ENCODE data around the gene ATP11A. TPM values are rescaled to one million over a fixed set of nuclear protein-coding genes. Genes with fewer than 3 reads are reported as not detected.
A peak's percentile ranks its signal among the peaks of the same experiment; 100 is the strongest.

ATP11A gene
- polyA plus RNA-seq, 4 donors, result 3.2 to 79.6 (median 9.5) TPM

DNA sequence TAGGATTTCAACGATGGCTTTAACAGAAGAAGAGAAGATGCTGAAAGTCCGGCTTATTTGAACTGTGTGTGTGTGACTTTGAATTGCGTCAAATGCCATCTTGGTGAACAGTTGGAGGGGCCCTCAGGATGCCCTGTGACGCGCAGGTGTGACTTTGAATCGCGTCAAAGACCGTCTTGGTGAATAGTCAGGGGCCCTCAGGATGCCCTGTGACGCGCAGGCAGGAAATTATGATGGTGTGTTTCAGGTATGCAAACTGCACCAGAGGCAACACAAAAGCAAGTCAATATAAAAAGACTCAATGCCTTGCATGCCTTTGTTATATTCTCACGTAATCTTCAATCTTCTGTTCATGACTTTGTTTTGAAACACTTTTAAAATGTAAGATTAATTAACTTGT, 29.2 kb downstream of the ATP11A start:
- WGBS, 3 donors, result 81 to 88% (median 84%) methylated on average over 11 of the region's 11 CpGs
- Histone ChIP-seq H3K9me3 (ENCODE audit: control insufficient read depth in 2 of 2, insufficient read depth in 1 of 2, low read depth in 1 of 2, low read length in 1 of 2) (peaks cover 0 to 15% of the 10 kb centered on the region in 2 donors), H3K36me3 (ENCODE audit: control insufficient read depth in 3 of 3, insufficient read depth in 2 of 3, low read depth in 1 of 3, low read length in 3 of 3) (peaks cover 0 to 38% (median 0%) of the 10 kb centered on the region in 3 donors), H3K27ac (ENCODE audit: low read depth in 1 of 3, low read length in 2 of 3) (no peak overlapping the region), H3K4me1 (ENCODE audit: control insufficient read depth in 3 of 3, insufficient read depth in 2 of 3, low read depth in 1 of 3, low read length in 2 of 3) (peaks cover 5 to 31% (median 6%) of the 10 kb centered on the region in 3 donors), H3K4me3 (ENCODE audit: low read depth in 1 of 3, low read length in 3 of 3) (no peak overlapping the region), H3K27me3 (ENCODE audit: control insufficient read depth in 3 of 3, insufficient read depth in 3 of 3, low read length in 3 of 3) (no peaks in the 10 kb centered on the region)
- FAIRE-seq, result no peak
- no peak for DNase-seq

DNA sequence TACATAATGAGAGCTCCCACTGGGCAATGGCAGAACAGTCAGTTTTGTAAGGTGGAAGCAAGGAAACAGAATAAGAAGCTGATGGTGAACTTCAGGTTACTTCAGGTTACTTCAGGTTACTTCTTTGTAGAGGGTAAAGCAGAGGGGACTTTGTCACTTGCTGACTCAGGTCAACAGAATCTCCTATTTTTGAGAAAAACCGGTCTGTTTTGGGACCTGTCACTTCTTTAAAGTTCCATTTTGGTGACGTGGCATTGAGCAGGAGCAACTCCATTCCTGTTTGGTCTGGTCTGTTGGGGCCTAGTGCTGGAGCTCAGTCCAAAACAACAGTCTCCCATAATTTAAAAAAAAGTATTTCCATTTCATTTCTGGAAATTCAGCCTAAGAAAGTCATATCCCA, 29.7 kb downstream of the ATP11A start:
- DNase-seq (no peak), FAIRE-seq (no peak)
- H3K27ac ChIP-seq (ENCODE audit: low read depth in 1 of 3, low read length in 2 of 3), result peak overlapping the region in 1 of 3 donors; percentile 17
- H3K36me3 ChIP-seq (ENCODE audit: control insufficient read depth in 3 of 3, insufficient read depth in 2 of 3, low read depth in 1 of 3, low read length in 3 of 3), result peaks cover 0 to 37% (median 0%) of the 10 kb centered on the region in 3 donors
- H3K4me1 ChIP-seq (ENCODE audit: control insufficient read depth in 3 of 3, insufficient read depth in 2 of 3, low read depth in 1 of 3, low read length in 2 of 3), result peaks cover 4 to 33% (median 5%) of the 10 kb centered on the region in 3 donors
- H3K9me3 ChIP-seq (ENCODE audit: control insufficient read depth in 2 of 2, insufficient read depth in 1 of 2, low read depth in 1 of 2, low read length in 1 of 2), result peaks cover 0 to 10% of the 10 kb centered on the region in 2 donors
- no peaks in the 10 kb centered on the region for H3K27me3 ChIP-seq (ENCODE audit: control insufficient read depth in 3 of 3, insufficient read depth in 3 of 3, low read length in 3 of 3)
- WGBS, 3 donors, result 73 to 82% (median 79%) methylated on average over 2 of the region's 2 CpGs
- H3K4me3 ChIP-seq (ENCODE audit: low read depth in 1 of 3, low read length in 3 of 3), result no peak overlapping the region

DNA sequence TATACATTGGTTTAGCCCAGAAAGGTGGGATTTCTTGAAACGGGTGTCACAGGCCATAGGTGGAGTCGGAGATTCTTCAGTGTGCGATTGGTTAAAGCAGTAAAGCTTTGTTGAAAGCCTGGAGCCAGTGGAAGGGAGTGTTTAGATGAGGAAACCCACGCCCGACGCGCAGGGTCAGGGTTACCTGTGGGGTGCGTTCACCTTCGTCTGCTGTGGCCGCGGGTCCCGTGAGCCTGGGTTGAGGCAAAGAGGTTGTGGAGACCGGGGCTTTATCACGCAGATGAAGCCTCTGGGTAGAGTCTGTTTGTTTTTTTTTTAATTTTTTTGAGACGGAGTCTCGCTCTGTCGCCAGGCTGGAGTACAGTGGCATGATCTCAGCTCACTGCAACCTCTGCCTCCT, 30.4 kb downstream of the ATP11A start:
- Histone ChIP-seq H3K4me1 (ENCODE audit: control insufficient read depth in 3 of 3, insufficient read depth in 2 of 3, low read depth in 1 of 3, low read length in 2 of 3) (peaks cover 4 to 40% (median 5%) of the 10 kb centered on the region in 3 donors), H3K27me3 (ENCODE audit: control insufficient read depth in 3 of 3, insufficient read depth in 3 of 3, low read length in 3 of 3) (no peaks in the 10 kb centered on the region), H3K36me3 (ENCODE audit: control insufficient read depth in 3 of 3, insufficient read depth in 2 of 3, low read depth in 1 of 3, low read length in 3 of 3) (peaks cover 0 to 38% (median 0%) of the 10 kb centered on the region in 3 donors), H3K9me3 (ENCODE audit: control insufficient read depth in 2 of 2, insufficient read depth in 1 of 2, low read depth in 1 of 2, low read length in 1 of 2) (peaks cover 0 to 4% of the 10 kb centered on the region in 2 donors), H3K4me3 (ENCODE audit: low read depth in 1 of 3, low read length in 3 of 3) (no peak overlapping the region), H3K27ac (ENCODE audit: low read depth in 1 of 3, low read length in 2 of 3) (no peak overlapping the region)
- DNase-seq (no peak), FAIRE-seq (no peak)
- 96 to 99% (median 97%) methylated on average over 17 of the region's 17 CpGs for WGBS, 3 donors

- peaks cover 0 to 4% of the 10 kb centered on the region in 2 donors for H3K9me3 ChIP-seq (ENCODE audit: control insufficient read depth in 2 of 2, insufficient read depth in 1 of 2, low read depth in 1 of 2, low read length in 1 of 2)
- WGBS, 3 donors, result 67 to 82% (median 71%) methylated on average over 10 of the region's 10 CpGs
- FAIRE-seq, result no peak
- DNase-seq, result no peak
- H3K27me3 ChIP-seq (ENCODE audit: control insufficient read depth in 3 of 3, insufficient read depth in 3 of 3, low read length in 3 of 3), result no peaks in the 10 kb centered on the region
- peaks cover 0 to 41% (median 0%) of the 10 kb centered on the region in 3 donors for H3K36me3 ChIP-seq (ENCODE audit: control insufficient read depth in 3 of 3, insufficient read depth in 2 of 3, low read depth in 1 of 3, low read length in 3 of 3)
- H3K27ac ChIP-seq (ENCODE audit: low read depth in 1 of 3, low read length in 2 of 3), result peak overlapping the region; percentile 39 to 70 (median 57)
- H3K4me3 ChIP-seq (ENCODE audit: low read depth in 1 of 3, low read length in 3 of 3), result no peak overlapping the region
- H3K4me1 ChIP-seq (ENCODE audit: control insufficient read depth in 3 of 3, insufficient read depth in 2 of 3, low read depth in 1 of 3, low read length in 2 of 3), result peaks cover 4 to 43% (median 5%) of the 10 kb centered on the region in 3 donors
Observed at GRCh38 chr13:112720814-112721197, 31.0 kb downstream of the ATP11A start.

DNA sequence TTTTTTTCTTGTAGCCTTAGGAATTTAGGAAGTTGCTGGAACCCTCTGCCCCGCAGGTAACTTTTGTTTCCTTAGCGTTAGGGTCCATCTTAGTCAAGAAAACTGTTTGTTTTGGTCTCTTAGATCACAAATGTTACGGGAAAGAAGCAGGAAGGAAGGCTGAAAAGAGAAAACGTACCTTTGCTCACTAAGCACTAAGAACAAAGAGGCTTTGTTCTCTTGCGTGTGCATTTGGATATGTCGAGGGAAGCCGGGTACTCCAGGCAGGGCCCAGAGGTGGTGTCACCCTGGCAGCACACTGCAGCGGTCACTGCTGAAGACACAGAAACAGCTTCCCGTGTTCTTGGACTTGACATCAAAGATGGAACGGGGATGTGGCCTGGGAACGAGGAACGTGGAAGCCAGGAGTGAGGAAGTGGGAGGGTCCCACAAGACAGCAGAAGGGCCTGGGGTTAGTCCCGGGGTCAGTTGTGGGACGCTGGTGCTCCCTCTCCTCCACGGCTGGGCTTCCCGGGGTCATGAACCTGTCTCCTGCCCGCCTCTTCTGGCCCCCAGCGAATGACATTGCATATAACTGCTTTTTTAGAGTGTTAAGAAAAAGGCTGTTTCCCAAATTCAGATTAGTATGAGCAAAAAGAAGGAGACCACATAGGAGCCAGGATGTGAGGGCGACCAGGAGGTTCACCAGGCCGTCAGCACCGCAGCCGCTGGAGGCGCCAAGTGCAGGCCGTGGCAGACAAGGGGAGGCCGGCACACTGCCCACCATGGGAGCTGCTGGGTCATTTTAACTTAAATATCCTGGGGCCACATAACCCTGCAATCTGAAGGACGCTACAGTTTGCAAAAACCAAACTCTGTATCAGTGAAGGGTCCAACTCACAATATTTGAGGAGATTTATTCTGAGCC, 31.6 kb downstream of the ATP11A start:
- no peak for FAIRE-seq
- WGBS, 3 donors, result 45 to 65% (median 57%) methylated on average over 26 of the region's 26 CpGs
- H3K27me3 ChIP-seq (ENCODE audit: control insufficient read depth in 3 of 3, insufficient read depth in 3 of 3, low read length in 3 of 3), result no peaks in the 10 kb centered on the region
- DNase-seq, result peak; percentile 48 to 50
- H3K9me3 ChIP-seq (ENCODE audit: control insufficient read depth in 2 of 2, insufficient read depth in 1 of 2, low read depth in 1 of 2, low read length in 1 of 2), result peaks cover 0 to 4% of the 10 kb centered on the region in 2 donors
- peak overlapping the region; percentile 39 to 70 (median 57) for H3K27ac ChIP-seq (ENCODE audit: low read depth in 1 of 3, low read length in 2 of 3)
- no peak overlapping the region for H3K4me3 ChIP-seq (ENCODE audit: low read depth in 1 of 3, low read length in 3 of 3)
- H3K4me1 ChIP-seq (ENCODE audit: control insufficient read depth in 3 of 3, insufficient read depth in 2 of 3, low read depth in 1 of 3, low read length in 2 of 3), result peaks cover 4 to 48% (median 5%) of the 10 kb centered on the region in 3 donors
- H3K36me3 ChIP-seq (ENCODE audit: control insufficient read depth in 3 of 3, insufficient read depth in 2 of 3, low read depth in 1 of 3, low read length in 3 of 3), result peaks cover 0 to 36% (median 0%) of the 10 kb centered on the region in 3 donors

- peaks cover 0 to 4% of the 10 kb centered on the region in 2 donors for H3K9me3 ChIP-seq (ENCODE audit: control insufficient read depth in 2 of 2, insufficient read depth in 1 of 2, low read depth in 1 of 2, low read length in 1 of 2)
- H3K27ac ChIP-seq (ENCODE audit: low read depth in 1 of 3, low read length in 2 of 3), result peak overlapping the region; percentile 52 to 91 (median 87)
- H3K4me3 ChIP-seq (ENCODE audit: low read depth in 1 of 3, low read length in 3 of 3), result no peak overlapping the region
- peaks cover 4 to 48% (median 5%) of the 10 kb centered on the region in 3 donors for H3K4me1 ChIP-seq (ENCODE audit: control insufficient read depth in 3 of 3, insufficient read depth in 2 of 3, low read depth in 1 of 3, low read length in 2 of 3)
- H3K36me3 ChIP-seq (ENCODE audit: control insufficient read depth in 3 of 3, insufficient read depth in 2 of 3, low read depth in 1 of 3, low read length in 3 of 3), result peaks cover 0 to 31% (median 0%) of the 10 kb centered on the region in 3 donors
- H3K27me3 ChIP-seq (ENCODE audit: control insufficient read depth in 3 of 3, insufficient read depth in 3 of 3, low read length in 3 of 3), result no peaks in the 10 kb centered on the region
- peak; percentile 88 to 91 for DNase-seq
- FAIRE-seq, result no peak
- WGBS, 3 donors, result 21 to 53% (median 37%) methylated on average over 18 to 19 of the region's 19 CpGs
Observed at GRCh38 chr13:112722433-112723263, 32.8 kb downstream of the ATP11A start.

GRCh38 chr13:112723771-112724170, 33.9 kb downstream of the ATP11A start:
- 94 to 98% (median 95%) methylated on average over 15 to 17 of the region's 17 CpGs for WGBS, 3 donors
- peaks cover 0 to 4% of the 10 kb centered on the region in 2 donors for H3K9me3 ChIP-seq (ENCODE audit: control insufficient read depth in 2 of 2, insufficient read depth in 1 of 2, low read depth in 1 of 2, low read length in 1 of 2)
- peaks cover 0 to 36% (median 0%) of the 10 kb centered on the region in 3 donors for H3K36me3 ChIP-seq (ENCODE audit: control insufficient read depth in 3 of 3, insufficient read depth in 2 of 3, low read depth in 1 of 3, low read length in 3 of 3)
- no peaks in the 10 kb centered on the region for H3K27me3 ChIP-seq (ENCODE audit: control insufficient read depth in 3 of 3, insufficient read depth in 3 of 3, low read length in 3 of 3)
- H3K4me1 ChIP-seq (ENCODE audit: control insufficient read depth in 3 of 3, insufficient read depth in 2 of 3, low read depth in 1 of 3, low read length in 2 of 3), result peaks cover 4 to 48% (median 5%) of the 10 kb centered on the region in 3 donors
- H3K27ac ChIP-seq (ENCODE audit: low read depth in 1 of 3, low read length in 2 of 3), result no peak overlapping the region
- H3K4me3 ChIP-seq (ENCODE audit: low read depth in 1 of 3, low read length in 3 of 3), result no peak overlapping the region
- DNase-seq (no peak), FAIRE-seq (no peak)

GRCh38 chr13:112724788-112725345, 35.0 kb downstream of the ATP11A start:
- Histone ChIP-seq H3K27me3 (ENCODE audit: control insufficient read depth in 3 of 3, insufficient read depth in 3 of 3, low read length in 3 of 3) (no peaks in the 10 kb centered on the region), H3K36me3 (ENCODE audit: control insufficient read depth in 3 of 3, insufficient read depth in 2 of 3, low read depth in 1 of 3, low read length in 3 of 3) (peaks cover 0 to 38% (median 0%) of the 10 kb centered on the region in 3 donors), H3K27ac (ENCODE audit: low read depth in 1 of 3, low read length in 2 of 3) (no peak overlapping the region), H3K9me3 (ENCODE audit: control insufficient read depth in 2 of 2, insufficient read depth in 1 of 2, low read depth in 1 of 2, low read length in 1 of 2) (peaks cover 0 to 4% of the 10 kb centered on the region in 2 donors), H3K4me3 (ENCODE audit: low read depth in 1 of 3, low read length in 3 of 3) (no peak overlapping the region), H3K4me1 (ENCODE audit: control insufficient read depth in 3 of 3, insufficient read depth in 2 of 3, low read depth in 1 of 3, low read length in 2 of 3) (peaks cover 4 to 43% (median 5%) of the 10 kb centered on the region in 3 donors)
- WGBS, 3 donors, result 82 to 89% (median 86%) methylated on average over 12 of the region's 12 CpGs
- FAIRE-seq (no peak), DNase-seq (no peak)

Measured in small intestine (tissue), 7 donors.